ENCODE results near the gene GLB1L2.

GLB1L2 gene

DNA sequence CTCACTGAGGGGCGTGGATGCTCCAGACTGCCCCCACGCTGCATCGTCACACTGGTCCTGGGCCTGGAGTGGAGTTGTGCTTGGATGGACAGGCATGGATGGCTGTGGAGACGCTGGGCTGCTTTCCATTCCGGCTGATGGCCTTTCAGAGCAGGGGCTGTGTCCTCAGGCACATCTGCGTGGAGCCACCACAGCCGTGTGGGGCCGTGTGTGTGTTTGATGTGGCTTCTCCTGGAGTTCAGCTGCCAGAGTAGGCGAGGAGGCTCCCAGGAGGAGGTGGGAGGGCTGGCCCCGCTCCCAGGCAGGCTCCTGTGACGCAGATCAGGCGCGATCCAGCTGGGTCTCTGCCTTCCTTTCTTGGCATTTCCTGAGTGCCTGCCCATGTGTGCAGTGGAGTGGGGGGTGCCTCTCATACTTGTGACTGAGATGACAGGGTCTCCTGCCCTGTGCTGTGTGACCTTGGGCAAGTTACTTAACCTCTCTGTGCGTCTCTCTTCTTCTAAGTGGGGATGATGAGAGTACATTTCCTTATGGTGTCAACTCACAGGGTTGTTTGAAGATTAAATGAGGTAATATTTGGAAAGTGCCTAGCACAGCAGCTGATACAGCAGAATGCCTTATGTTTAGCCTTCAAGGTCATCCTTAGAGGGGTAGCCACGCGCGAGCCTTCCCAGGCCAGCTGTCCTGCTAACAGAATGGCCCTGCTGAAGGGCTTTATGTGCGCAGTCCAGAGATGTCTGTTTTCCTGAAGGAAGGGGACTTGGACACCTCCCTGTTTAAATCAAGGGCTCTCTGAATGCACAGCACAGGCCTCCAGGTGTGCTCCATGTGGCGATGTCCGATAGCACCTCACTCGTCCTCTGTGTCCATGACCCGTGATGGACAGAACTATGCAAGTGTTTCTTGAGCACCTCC is 33.5 kb downstream of the GLB1L2 start:
- DNase-seq (ENCODE audit: low read depth in 2 of 2, low spot score in 1 of 2), result no peak

DNA sequence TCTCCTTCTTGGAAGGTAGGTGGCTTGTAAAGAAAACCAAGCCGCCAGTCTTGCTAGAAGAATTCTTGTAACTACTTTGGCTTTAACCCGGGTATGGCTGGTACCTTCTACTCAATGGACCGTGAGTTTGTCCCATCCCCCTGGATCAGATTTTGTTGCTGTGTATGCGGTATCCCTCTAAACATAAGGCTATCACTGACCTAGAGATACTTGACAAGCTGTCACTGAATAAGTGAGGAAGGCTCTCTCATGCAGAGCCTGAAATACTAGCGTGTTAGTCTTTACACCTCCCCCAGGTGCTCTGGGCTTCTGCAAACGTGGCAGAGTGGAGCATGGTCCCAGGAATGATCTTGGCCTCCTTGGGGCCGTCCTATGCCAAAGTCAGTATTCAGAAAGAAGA is 34.5 kb downstream of the GLB1L2 start:
- DNase-seq (ENCODE audit: low read depth in 2 of 2, low spot score in 1 of 2), result no peak

DNA sequence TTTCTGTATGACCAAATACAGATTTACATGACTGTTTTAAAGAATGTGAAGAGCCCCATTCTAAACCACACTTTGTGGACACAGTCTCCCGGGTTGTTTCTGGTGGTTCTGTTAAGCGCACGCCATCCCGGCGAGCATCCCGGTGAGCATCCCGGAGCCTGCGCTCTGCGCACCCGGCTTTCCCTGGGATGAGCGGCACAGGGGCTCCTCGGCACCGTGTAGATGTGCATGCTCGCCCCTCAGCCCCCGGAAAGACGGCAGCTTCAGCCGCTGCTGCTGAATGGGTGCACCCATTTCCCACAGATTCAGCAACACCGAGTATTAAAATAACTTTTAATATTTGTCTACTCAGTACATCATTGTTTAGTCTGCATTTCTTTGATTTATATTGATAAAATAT is 36.0 kb downstream of the GLB1L2 start:
- no peak for DNase-seq (ENCODE audit: low read depth in 2 of 2, low spot score in 1 of 2)

DNA sequence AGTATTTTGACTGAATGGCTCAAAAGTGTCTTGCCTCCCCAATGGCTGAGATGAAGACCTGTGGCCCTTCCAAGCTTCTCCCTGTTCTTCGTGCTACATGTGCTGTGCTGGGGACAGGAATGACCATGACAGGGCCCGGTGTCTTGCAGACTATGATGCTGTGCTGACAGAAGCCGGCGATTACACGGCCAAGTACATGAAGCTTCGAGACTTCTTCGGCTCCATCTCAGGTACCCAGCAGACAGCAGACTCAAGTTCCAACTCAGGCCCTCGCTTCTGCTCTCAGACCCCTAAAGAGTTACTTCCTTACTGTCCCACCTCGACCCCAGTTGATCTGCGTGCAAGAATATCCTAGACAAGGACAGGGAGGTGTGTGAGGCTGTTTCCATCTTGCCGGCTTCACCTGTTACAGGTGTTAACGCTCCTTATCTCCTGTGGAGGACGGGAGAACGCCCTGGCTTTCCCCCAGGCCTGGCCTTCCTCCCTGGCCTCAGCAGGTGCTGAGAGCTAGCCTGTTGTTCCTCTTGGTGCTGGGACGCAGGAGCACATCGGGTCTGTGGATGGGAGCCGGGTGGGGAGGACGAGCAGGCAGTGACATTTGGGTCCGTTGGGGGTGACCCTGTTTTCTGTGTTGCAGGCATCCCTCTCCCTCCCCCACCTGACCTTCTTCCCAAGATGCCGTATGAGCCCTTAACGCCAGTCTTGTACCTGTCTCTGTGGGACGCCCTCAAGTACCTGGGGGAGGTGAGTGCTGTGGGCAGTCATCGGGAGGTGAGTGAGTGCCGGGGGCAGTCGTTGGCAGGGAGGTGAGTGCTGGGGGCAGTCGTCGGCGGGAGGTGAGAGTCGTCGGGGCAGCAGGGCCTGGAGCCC is 38.1 kb downstream of the GLB1L2 start:
- DNase-seq (ENCODE audit: low read depth in 2 of 2, low spot score in 1 of 2), result no peak

DNA sequence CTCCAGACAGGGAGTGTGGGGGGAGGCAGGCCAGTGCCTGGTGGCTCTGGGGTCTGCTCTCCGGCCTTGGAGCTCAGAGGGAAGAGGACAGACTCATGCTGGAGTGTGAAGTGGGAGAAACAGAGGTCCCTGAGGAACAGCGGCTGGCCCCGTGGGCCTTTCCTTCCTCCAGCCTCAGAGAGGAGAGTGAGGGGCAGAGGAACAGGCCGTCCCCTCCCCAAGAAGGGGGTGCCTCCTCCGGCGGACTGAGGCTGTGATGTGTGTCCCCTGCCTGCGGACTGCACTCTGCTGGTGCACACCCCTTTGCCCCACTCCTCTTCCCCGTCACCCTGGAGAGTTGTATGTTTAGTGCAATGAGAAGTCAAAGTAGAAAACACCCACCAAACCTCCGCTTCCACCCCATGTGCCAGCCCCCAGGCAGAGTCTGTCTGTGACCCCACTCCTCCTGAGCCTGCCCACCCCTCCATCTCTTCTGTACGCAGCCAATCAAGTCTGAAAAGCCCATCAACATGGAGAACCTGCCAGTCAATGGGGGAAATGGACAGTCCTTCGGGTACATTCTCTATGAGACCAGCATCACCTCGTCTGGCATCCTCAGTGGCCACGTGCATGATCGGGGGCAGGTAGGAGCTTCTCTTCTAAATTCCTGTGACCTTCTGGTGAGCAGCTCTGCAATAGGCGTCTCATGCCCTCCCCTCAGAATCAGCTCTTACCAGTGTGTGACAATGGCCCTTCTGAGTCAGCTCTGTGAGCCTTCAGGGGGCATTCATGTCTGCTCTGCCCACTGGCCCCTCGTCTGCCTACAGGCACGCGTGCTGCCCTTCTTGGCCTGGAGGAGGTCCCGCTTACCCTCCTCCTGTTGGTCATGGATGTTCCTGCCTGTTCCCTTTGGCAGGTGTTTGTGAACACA is 39.0 kb downstream of the GLB1L2 start:
- DNase-seq (ENCODE audit: low read depth in 2 of 2, low spot score in 1 of 2), result no peak

DNA sequence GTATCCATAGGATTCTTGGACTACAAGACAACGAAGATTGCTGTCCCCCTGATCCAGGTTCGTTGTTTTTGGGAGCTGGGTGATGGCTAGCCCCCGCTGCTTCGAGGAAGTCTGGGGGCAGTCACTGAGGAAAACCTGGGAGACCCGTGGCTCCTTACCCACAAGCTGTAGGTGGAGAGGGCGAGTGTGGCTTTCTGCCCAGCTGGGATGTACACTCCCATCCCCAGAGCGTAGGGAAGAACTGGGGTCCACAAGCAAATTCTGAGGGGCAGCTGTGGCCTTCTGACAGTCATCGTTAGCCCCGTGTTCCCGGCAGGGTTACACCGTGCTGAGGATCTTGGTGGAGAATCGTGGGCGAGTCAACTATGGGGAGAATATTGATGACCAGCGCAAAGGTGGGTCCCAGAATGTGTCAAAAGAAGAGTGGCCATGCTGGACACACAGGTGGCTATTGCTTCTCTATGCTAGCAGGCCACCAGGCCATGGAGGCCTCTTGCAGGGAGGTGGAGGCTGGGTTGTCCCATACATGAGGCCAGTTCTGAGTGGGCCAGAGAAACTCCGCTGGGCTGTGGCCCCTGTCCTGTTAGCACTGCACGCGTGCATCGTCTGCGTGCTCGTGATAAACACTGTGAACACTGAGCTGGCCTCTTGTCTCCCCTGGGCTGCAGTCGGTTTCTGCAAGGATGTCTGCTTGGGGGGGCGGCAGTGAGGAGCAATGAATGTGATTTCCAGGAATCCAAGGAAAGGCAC is 39.8 kb downstream of the GLB1L2 start:
- DNase-seq (ENCODE audit: low read depth in 2 of 2, low spot score in 1 of 2), result no peak

DNA sequence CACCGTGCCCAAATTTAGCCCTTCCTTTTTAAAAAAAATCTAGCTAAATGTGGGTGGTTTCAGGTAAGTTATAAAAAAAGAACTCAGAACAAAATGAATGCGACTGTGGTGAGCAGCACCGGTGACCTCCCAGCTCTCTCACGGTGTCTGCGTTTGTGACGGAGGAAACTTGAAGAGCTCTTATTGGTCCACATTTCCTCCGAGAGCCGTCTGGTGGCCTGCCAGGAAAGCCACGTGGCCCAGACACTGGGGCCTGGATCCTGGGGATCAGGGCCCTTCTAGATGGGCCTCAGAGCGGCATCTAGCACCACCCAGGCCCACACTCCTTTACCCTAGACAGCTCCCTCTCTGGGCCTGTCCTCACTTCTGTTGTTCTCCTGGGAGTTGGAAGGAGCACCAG is 40.7 kb downstream of the GLB1L2 start:
- no peak for DNase-seq (ENCODE audit: low read depth in 2 of 2, low spot score in 1 of 2)

DNA sequence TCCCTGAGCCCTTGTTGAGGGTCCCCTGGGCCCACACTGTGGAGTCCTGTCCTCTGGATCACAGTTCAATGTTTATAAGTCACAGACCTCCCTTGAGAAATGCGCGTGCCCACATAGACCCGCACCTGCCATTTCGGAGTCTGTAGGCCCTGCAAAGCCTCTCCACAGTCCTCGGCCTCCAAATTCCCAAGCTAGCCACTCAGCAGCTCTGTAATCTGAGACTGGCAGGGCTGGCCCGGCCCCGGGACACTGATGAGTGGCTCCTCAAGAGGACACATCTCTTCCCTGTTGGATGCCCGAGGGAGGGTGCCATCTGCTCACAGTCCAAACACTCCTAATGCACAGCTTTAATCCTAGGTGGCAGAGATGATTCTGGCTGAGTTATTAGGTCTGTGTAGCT is 41.2 kb downstream of the GLB1L2 start:
- DNase-seq (ENCODE audit: low read depth in 2 of 2, low spot score in 1 of 2), result no peak

DNA sequence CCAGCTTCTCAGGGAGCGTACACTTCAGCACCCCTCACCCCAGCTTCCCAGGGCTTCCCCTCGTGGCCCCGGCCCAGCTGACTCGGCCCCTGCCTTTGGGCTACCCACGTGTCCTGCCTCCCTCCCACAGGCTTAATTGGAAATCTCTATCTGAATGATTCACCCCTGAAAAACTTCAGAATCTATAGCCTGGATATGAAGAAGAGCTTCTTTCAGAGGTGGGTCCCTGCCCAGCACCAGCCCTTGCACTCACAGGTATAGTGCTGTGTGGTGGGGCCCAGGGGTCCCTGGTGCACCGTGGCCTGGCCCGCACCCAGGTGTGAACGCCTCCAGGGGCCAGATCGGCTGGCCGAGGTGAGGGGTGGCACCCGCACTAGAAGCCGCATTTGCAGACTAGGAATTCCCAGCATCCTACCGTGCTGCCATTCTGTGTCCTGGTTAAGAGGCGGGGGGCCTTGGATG is 41.8 kb downstream of the GLB1L2 start:
- DNase-seq (ENCODE audit: low read depth in 2 of 2, low spot score in 1 of 2), result no peak

DNA sequence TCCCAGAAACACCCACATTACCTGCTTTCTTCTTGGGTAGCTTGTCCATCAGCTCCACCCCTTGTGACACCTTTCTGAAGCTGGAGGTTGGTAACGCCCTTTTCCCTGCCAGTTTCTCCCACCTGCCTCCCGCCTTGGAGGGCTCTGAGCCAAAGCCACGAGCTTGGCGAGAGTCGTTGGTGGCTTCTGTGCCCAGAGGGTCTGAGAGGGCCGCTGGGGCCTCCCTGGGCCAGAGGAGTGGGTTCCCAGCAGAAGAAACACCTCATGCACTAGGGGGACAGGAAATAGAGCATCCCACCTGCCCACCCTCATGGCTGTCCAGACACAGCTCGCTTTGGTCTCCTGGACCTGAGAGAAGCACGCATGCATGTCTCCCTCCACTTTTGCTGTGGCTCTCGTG is 42.4 kb downstream of the GLB1L2 start:
- DNase-seq (ENCODE audit: low read depth in 2 of 2, low spot score in 1 of 2), result no peak

DNA sequence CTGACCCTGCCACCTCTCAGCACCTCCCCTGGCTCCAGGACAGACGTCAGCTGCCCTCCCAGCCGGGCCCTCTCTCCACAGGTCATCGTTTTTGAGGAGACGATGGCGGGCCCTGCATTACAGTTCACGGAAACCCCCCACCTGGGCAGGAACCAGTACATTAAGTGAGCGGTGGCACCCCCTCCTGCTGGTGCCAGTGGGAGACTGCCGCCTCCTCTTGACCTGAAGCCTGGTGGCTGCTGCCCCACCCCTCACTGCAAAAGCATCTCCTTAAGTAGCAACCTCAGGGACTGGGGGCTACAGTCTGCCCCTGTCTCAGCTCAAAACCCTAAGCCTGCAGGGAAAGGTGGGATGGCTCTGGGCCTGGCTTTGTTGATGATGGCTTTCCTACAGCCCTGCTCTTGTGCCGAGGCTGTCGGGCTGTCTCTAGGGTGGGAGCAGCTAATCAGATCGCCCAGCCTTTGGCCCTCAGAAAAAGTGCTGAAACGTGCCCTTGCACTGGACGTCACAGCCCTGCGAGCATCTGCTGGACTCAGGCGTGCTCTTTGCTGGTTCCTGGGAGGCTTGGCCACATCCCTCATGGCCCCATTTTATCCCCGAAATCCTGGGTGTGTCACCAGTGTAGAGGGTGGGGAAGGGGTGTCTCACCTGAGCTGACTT is 43.2 kb downstream of the GLB1L2 start:
- no peak for DNase-seq (ENCODE audit: low read depth in 2 of 2, low spot score in 1 of 2)

DNA sequence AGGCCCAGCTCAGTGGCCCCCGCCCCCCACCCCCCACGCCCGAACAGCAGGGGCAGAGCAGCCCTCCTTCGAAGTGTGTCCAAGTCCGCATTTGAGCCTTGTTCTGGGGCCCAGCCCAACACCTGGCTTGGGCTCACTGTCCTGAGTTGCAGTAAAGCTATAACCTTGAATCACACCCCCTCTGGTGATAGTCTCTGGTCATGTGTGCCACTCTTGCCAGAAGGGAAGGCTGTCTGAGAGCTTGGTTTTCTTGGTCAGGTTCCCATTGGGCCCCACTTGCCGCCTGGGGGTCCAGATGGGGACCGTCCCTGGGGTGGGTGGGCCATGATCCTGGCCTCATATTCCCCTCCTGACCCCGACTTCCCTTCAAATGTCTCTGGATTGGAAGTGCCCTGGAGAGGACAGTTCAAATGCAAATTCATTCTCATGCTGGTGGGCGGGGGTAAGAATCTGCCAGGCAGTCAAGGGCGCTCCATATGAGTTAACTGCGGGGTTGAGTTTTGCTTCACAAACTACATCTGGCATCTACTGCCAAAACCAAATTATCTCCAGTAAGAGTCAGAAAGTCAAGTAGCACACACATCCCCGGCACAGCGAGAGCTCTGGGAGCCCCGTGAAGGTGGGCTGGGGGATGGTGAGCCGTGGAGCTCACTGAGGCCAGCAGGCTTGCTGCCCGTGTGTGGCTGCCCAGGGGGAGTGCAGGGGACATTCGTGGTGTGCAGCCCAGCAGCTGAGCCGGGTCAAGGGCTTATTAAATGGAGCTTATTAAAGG is 44.5 kb downstream of the GLB1L2 start:
- no peak for DNase-seq (ENCODE audit: low read depth in 2 of 2, low spot score in 1 of 2)

DNA sequence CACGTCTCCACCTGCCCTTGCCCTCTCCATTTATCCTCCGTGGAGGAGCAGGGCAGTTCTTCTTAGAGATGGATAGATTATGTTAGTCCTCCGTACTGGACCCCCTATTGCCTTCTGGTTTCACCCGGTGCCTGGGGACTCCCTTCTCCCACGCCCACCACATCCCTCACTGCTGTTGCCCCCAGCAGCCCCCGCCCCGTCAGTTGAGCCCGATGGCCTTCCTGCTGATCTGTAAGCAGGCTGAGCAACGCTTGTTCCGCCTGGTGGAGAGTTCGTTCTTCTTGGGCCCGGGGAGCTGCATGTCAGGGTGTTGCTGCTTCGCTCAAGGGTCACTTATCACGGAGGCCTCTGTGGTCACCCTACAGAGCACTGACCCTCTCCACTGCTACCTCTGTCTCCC is 46.1 kb downstream of the GLB1L2 start:
- DNase-seq (ENCODE audit: low read depth in 2 of 2, low spot score in 1 of 2), result no peak

DNA sequence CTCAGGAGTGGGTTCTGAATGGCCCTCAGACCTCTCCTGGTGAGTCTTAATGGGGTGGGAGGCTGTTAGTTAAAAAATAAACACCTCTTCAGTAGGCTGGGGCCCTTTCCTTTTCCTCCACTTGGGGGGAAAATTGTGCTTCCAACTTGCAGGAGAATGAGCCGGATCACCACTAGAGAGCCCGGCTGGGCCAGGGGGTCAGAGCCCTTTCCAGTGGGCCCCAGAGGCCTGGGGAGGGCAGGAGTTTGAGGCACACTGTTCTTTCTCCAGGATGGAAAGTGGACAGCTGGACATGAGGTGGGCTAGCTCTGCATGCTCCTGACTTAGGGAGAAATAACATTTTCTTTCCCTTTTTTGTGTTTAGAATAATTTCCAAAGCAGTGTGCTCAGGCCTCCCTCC is 47.5 kb downstream of the GLB1L2 start:
- no peak for DNase-seq (ENCODE audit: low read depth in 2 of 2, low spot score in 1 of 2)

DNA sequence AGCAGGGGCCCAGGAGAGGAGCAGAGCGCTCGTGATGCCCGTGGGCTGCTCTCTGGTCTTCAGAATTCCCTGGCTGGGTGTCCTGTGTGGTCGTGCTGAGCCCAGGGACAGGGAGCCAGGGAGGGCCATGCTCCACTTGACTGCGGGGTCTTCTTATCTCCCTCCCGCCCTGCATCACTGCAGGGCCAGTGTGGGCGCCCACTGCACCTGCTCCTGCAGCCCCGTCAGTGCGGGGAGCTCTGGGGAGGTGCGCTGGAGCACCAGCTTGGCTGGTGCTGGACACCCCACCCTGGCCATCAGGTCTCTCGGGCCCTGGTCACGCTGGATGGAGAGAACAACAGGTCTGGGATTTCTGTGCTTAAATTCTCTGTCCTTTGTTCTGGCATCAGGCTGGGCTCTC is 48.4 kb downstream of the GLB1L2 start:
- no peak for DNase-seq (ENCODE audit: low read depth in 2 of 2, low spot score in 1 of 2)

DNA sequence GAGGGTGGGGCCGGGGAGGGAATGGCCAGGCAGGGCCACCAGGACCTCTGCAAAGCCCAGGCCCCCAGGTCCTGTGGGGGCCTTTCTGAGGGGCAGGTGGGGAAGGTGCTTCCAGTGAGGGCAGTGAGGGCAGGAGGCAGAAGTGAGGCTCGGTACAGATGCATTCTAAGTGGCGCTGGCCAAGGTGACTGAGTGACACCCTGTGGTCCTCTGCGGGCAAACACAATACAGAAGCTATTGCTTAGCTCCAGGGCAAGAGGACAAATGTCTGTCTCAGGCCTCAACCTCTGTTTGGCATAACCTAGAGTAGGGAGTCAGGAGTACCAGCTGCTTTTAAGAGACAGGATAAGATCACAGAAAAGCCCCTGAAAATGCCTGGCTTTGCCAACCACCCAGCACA is 49.0 kb downstream of the GLB1L2 start:
- DNase-seq (ENCODE audit: low read depth in 2 of 2, low spot score in 1 of 2), result no peak

DNA sequence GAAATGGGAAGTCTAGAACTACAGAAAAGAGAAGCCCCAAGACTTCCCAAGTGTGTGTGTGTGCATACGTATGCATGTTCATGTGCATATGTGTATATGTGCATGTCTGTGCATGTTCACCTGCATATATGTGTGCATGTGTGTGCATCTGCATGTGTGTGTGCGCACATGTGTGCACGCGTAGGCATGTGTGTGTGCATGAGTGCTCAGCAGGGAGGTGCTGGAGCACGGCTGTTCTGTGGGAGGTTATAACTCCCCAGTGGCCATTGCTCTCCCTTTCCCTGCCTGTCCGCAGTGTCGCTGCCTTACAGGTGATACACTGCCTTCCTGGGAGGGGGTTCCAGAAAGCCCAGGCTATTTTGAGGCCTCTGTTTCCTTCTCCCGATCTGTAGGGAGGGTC is 50.5 kb downstream of the GLB1L2 start:
- no peak for DNase-seq (ENCODE audit: low read depth in 2 of 2, low spot score in 1 of 2)

DNA sequence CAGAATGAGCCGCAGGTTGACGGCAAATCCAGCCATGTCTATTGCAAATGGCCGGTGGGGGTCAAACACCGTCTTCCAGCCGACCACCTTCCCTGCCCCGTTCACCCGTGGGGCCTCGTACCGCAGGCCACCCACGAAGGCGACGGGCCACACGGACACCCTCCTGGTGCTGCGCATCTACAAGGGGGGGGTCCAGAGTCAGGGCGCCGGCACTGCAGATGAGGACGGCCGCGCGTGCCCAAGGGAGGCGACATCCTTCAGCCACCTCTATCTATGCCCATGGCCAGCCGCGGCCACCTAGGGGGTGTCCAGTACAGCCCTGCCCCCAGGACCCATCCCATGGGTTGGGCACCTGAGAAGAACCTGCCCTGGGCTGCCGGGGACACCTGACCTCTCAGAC is 51.0 kb downstream of the GLB1L2 start:
- no peak for DNase-seq (ENCODE audit: low read depth in 2 of 2, low spot score in 1 of 2)

DNA sequence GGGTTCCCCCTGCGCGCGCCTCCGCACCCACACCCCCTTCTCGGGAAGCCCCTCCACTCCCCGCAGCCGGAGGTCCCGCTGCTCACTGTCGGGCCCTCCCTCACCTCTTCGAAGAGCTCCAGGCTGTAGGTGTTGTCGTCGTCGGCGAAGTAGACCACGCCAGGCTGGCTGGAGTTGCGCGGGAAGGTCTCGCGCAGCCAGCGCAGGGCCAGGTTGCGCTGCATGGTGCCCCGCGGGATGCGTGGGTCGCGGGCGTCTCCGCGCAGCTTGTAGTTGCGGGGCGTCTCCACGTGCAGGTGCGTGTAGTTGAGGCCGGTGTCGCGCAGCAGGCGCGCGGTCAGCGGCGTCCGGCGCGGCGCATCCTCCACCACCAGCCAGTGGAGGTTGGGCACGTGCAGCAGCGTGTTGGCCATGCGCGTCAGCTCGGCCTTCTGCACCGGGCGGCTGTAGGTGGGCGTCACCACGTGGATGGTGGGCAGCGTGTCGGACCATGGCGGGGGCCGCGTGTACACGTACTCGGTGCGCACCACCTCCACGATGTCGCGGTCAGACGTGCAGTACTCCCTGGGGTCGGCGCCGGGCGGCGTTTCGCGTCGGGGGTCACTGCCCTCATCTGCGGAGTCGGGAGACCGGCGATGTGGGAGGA is 51.9 kb downstream of the GLB1L2 start:
- DNase-seq (ENCODE audit: low read depth in 2 of 2, low spot score in 1 of 2), result no peak

Data from stimulated activated CD8-positive, alpha-beta memory T cell treated with anti-CD3 and anti-CD28 coated beads, Interleukin-4, amount 100 ng/mL, for 1 hour (primary cell).